K562 (cell line): ENCODE data around the gene TMEM168. TPM values are rescaled to one million over a fixed set of nuclear protein-coding genes. Genes with fewer than 3 reads are reported as not detected.

Experiments used
- ATAC-seq: fragments of 200-7000 bp; cut with Tn5 transposase; 3 replicates; pipeline ENCODE4 v1.9.1; 2020; ENCODE audit warnings: moderate library complexity
- BruUV-seq: library from RNA; stranded (reverse); fragments of 400-500 nt; replicated peaks from 2 replicates; lab custom pipeline; 2021; lab: Mats Ljungman, UMichigan
- CTCF ChIA-PET: fragments of 300-600 bp; formaldehyde crosslinking; extraction: SDS; loops from one replicate; lab custom pipeline; 2021; ENCODE audit warnings: low intra/inter-chr PET ratio; lab: Yijun Ruan, JAX
- POLR2A ChIA-PET: fragments of 300-600, 350-650 bp; sonication (Branson Sonifier 250); formaldehyde crosslinking; extraction: SDS; loops from one replicate; lab custom pipeline; 2021; ENCODE audit warnings: antibody characterized with exemption, inconsistent platforms; lab: Yijun Ruan, JAX
- DNase-seq, 4 experiments: peaks; one replicate each; pipeline versions ENCODE4 v3.0.0 to v3.0.0-alpha.2; 2011 to 2018; ENCODE audit warnings: low spot score in 3 of 4, mixed read lengths in 3 of 4; ENCODE audit errors: extremely low read depth in 1 of 4
- FAIRE-seq: peaks from 2 replicates; lab custom pipeline; 2011; peaks lifted over from hg19 to GRCh38; lab: Jason Lieb, UNC
- H2AFZ ChIP-seq: 2 replicates; pipeline ENCODE4 v1.6.0; 2011; ENCODE audit warnings: low read depth, low read length, control low read depth, inconsistent platforms
- H3K27ac ChIP-seq: fragments of 200-600 bp; 3 replicates; pipeline ENCODE4 v1.8.0; 2011; ENCODE audit warnings: low read depth, mild to moderate bottlenecking, control low read depth, inconsistent platforms, low read length, moderate library complexity, mixed read lengths; ENCODE audit errors: extremely low read depth
- H3K27me3 ChIP-seq, 2 experiments: fragments of 300-600 bp in 1 of 2; 2 replicates in 1 of 2; 3 replicates in 1 of 2; pipeline versions ENCODE4 v1.6.0 to v1.8.0; 2011; ENCODE audit warnings: inconsistent platforms in 2 of 2, low read length in 2 of 2, mild to moderate bottlenecking in 1 of 2, mixed read lengths in 1 of 2, moderate library complexity in 1 of 2; ENCODE audit not compliant: control insufficient read depth in 2 of 2, insufficient read depth in 2 of 2
- H3K36me3 ChIP-seq: fragments of 300-600 bp; 3 replicates; pipeline ENCODE4 v1.8.0; 2011; ENCODE audit warnings: mild to moderate bottlenecking, low read length, inconsistent platforms; ENCODE audit not compliant: control insufficient read depth, insufficient read depth
- H3K4me1 ChIP-seq, 2 experiments: fragments of 200-600 bp in 1 of 2; replicated peaks in 1 of 2; 2 replicates in 1 of 2; 3 replicates in 1 of 2; pipeline versions ENCODE4 v1.5.1 to v1.8.0; 2011; ENCODE audit warnings: inconsistent platforms in 2 of 2, low read length in 2 of 2, mild to moderate bottlenecking in 1 of 2, mixed read lengths in 1 of 2, moderate library complexity in 1 of 2; ENCODE audit not compliant: control insufficient read depth in 2 of 2, insufficient read depth in 2 of 2
- H3K4me2 ChIP-seq: 2 replicates; pipeline ENCODE4 v1.6.1; 2011; ENCODE audit warnings: low read length, control low read depth, inconsistent platforms, mixed read lengths; ENCODE audit not compliant: insufficient read depth
- H3K4me3 ChIP-seq: fragments of 200-600 bp; sonication (generic), shearing (Covaris generic); 2 replicates; pipeline ENCODE4 v1.5.1; 2016; ENCODE audit warnings: control low read depth, inconsistent platforms
- H3K79me2 ChIP-seq: fragments of 200-600 bp; 3 replicates; pipeline ENCODE4 v1.8.0; 2011; ENCODE audit warnings: low read length, inconsistent platforms; ENCODE audit not compliant: control insufficient read depth, insufficient read depth
- H3K9ac ChIP-seq, 2 experiments: 2 replicates each; pipeline versions ENCODE4 v1.6.0 to v1.6.1; 2011; ENCODE audit warnings: low read depth in 2 of 2, low read length in 2 of 2, control low read depth in 1 of 2, inconsistent platforms in 1 of 2, mild to moderate bottlenecking in 1 of 2, mixed read lengths in 1 of 2; ENCODE audit not compliant: insufficient read depth in 1 of 2
- H3K9me1 ChIP-seq: one replicate; pipeline ENCODE4 v1.6.0; 2011; ENCODE audit warnings: inconsistent platforms, mild to moderate bottlenecking, low read length, moderate library complexity; ENCODE audit not compliant: control insufficient read depth, insufficient read depth
- H3K9me3 ChIP-seq: replicated peaks from 2 replicates; pipeline ENCODE4 v1.5.1; 2011; ENCODE audit warnings: low read depth, low read length, inconsistent platforms; ENCODE audit not compliant: control insufficient read depth, insufficient read depth
- H4K20me1 ChIP-seq: replicated peaks from 2 replicates; pipeline ENCODE4 v1.6.1; 2011; ENCODE audit warnings: low read length, inconsistent platforms, mixed read lengths; ENCODE audit not compliant: control insufficient read depth, insufficient read depth
- KLF6 ChIP-seq: fragments of 250-450 bp; sonication (Bioruptor Pico); IDR thresholded peaks from 2 replicates; pipeline ENCODE4 v1.4.0; 2020; ENCODE audit warnings: mild to moderate bottlenecking, moderate library complexity, borderline replicate concordance
- PBX2 ChIP-seq, 2 experiments: IDR thresholded peaks in 1 of 2; conservative IDR thresholded peaks in 1 of 2; 2 replicates each; pipeline ENCODE4 v1.6.1; 2016; ENCODE audit warnings: low read depth in 2 of 2, mild to moderate bottlenecking in 1 of 2, missing compliant biosample characterization in 1 of 2, missing genetic modification characterization in 1 of 2, moderate library complexity in 1 of 2
- PTBP1 ChIP-seq: fragments of 200-400 bp; formaldehyde crosslinking; IDR thresholded peaks from 2 replicates; pipeline ENCODE4 v1.6.1; 2017; ENCODE audit warnings: low read depth, low read length
- ZNF408 ChIP-seq: fragments of 250-450 bp; sonication (Bioruptor Pico); IDR thresholded peaks from 2 replicates; pipeline ENCODE4 v1.4.0; 2020; ENCODE audit warnings: low read depth, mild to moderate bottlenecking, moderate library complexity
- in situ Hi-C: fragments of 300-500 bp; cut with MboI; formaldehyde crosslinking; loops from 4 replicates; pipeline ENCODE4 v1.15.0; 2018; ENCODE audit warnings: inconsistent platforms, mixed read lengths
- intact Hi-C: fragments of 100-400 bp; cut with micrococcal nuclease; formaldehyde crosslinking; loops from 2 replicates; pipeline ENCODE4 v1.14.2; 2022
- polyA plus RNA-seq, 8 experiments: library from polyadenylated mRNA; depleted of rRNA in 4 of 8; stranded (reverse) in 5 of 8; unstranded in 3 of 8; fragments of >200 nt; fragmentation: Nextera tagmentation in 2 of 8; fragmentation: Illumina TruSeq in 1 of 8; extraction: Ambion mirVana in 2 of 8; extraction: Trizol in 1 of 8; gene quantifications; 2 replicates each; pipeline versions ENCODE4 v1.2.1 to v1.2.3, GENCODE V29; 2011 to 2014; ENCODE audit warnings: inconsistent platforms in 1 of 8, missing spikeins in 1 of 8
- total RNA-seq, 7 experiments: library from RNA; depleted of rRNA in 6 of 7; stranded (reverse); fragments of >200 nt in 6 of 7; fragmentation: Illumina TruSeq in 2 of 7; extraction: Trizol in 2 of 7; gene quantifications; 2 replicates each; pipeline versions ENCODE4 v1.2.1 to v1.2.3, GENCODE V29; 2011 to 2021; ENCODE audit warnings: low replicate concordance in 1 of 7

TMEM168 gene
- total and polyA plus RNA-seq, 9 of the 15 experiments (the other 6 are each of a cell fraction or from before 2014, with no cell fraction given), result 19.7 to 50.7 (median 25.4) TPM

GRCh38 chr7:112821345-112821744, 31.2 kb upstream of the TMEM168 start:
- ATAC-seq, result no peak
- FAIRE-seq, result no peak
- in situ Hi-C loops, result no loop called here
- no peak for DNase-seq
- Histone ChIP-seq H3K9ac (no peak overlapping the region), H3K4me2 (no peak overlapping the region), H3K9me1 (no peaks in the 10 kb centered on the region), H3K27ac (no peak overlapping the region), H4K20me1 (no peaks in the 10 kb centered on the region), H3K9me3 (no peaks in the 10 kb centered on the region), H3K4me1 (no peaks in the 10 kb centered on the region), H3K4me3 (no peak overlapping the region), H3K27me3 (no peaks in the 10 kb centered on the region), H3K79me2 (no peaks in the 10 kb centered on the region), H2AFZ (no peak overlapping the region), H3K36me3 (no peaks in the 10 kb centered on the region)
- ChIA-PET POLR2A (no interaction called here), CTCF (no interaction called here)
- intact Hi-C loops, result no loop called here
- no TSS peak for BruUV-seq
- TF ChIP-seq KLF6 (CRISPR knock-in tag), result no peak
- TF ChIP-seq PTBP1, result no peak
- no peak for TF ChIP-seq ZNF408 (CRISPR knock-in tag)
- TF ChIP-seq PBX2 (CRISPR knock-in tag; IDR thresholded peaks at IDR 0.05; ENCODE audit: low read depth), result no peak
- no peak for TF ChIP-seq PBX2 (tag; conservative IDR thresholded peaks at IDR 0.05; ENCODE audit: low read depth)
